OCI-LY1 (cell line): ENCODE data around the gene PTPRF.

Experiments used
- H2AFZ ChIP-seq: fragments of 200-600 bp; sonication (generic), shearing (Covaris generic); 2 replicates; pipeline ENCODE4 v1.6.0; 2014; ENCODE audit warnings: antibody characterized with exemption, mild to moderate bottlenecking, low read length
- H3F3A ChIP-seq: fragments of 200-600 bp; sonication (generic), shearing (Covaris generic); 2 replicates; pipeline ENCODE4 v1.6.0; 2014; ENCODE audit warnings: mild to moderate bottlenecking, antibody characterized with exemption, low read length, moderate library complexity; ENCODE audit not compliant: insufficient read depth
- H3K27ac ChIP-seq: fragments of 200-600 bp; sonication (generic); 2 replicates; pipeline ENCODE4 v1.5.1; 2014; ENCODE audit warnings: low read length, mixed run types, mild to moderate bottlenecking, low read depth; ENCODE audit not compliant: poor library complexity, severe bottlenecking
- H3K27me3 ChIP-seq: fragments of 200-600 bp; sonication (generic); 2 replicates; pipeline ENCODE4 v1.6.0; 2014; ENCODE audit warnings: antibody characterized with exemption, mild to moderate bottlenecking, low read length, moderate library complexity; ENCODE audit not compliant: insufficient read depth
- H3K36me3 ChIP-seq: fragments of 200-600 bp; sonication (generic); 2 replicates; pipeline ENCODE4 v1.6.1; 2014; ENCODE audit warnings: mild to moderate bottlenecking, antibody characterized with exemption, low read length, moderate library complexity, mixed read lengths; ENCODE audit not compliant: insufficient read depth
- H3K4me1 ChIP-seq: fragments of 200-600 bp; sonication (generic); 2 replicates; pipeline ENCODE4 v1.5.1; 2014; ENCODE audit warnings: mild to moderate bottlenecking, low read length, moderate library complexity; ENCODE audit not compliant: insufficient read depth, severe bottlenecking
- H3K4me2 ChIP-seq: fragments of 200-600 bp; sonication (generic), shearing (Covaris generic); 2 replicates; pipeline ENCODE4 v1.6.1; 2014; ENCODE audit warnings: low read length
- H3K4me3 ChIP-seq: fragments of 200-600 bp; sonication (generic); 2 replicates; pipeline ENCODE4 v1.5.1; 2014; ENCODE audit warnings: low read length, low read depth, mild to moderate bottlenecking, mixed read lengths; ENCODE audit not compliant: poor library complexity, severe bottlenecking
- H3K79me2 ChIP-seq: fragments of 200-600 bp; shearing (Covaris generic); 2 replicates; pipeline ENCODE4 v1.6.1; 2016; ENCODE audit warnings: mixed run types, low read length, mixed read lengths; ENCODE audit not compliant: insufficient read depth
- H3K9ac ChIP-seq: fragments of 200-600 bp; sonication (generic), shearing (Covaris generic); 2 replicates; pipeline ENCODE4 v1.6.1; 2014; ENCODE audit warnings: mild to moderate bottlenecking, low read length, mixed read lengths
- H3K9me2 ChIP-seq: fragments of 200-600 bp; sonication (generic), shearing (Covaris generic); 2 replicates; pipeline ENCODE4 v1.6.1; 2014; ENCODE audit warnings: low read depth, mild to moderate bottlenecking, low read length, mixed read lengths
- H3K9me3 ChIP-seq: fragments of 200-600 bp; shearing (Covaris generic); 2 replicates; pipeline ENCODE4 v1.6.1; 2014; ENCODE audit warnings: low read length, mixed read lengths
- H4K20me1 ChIP-seq: fragments of 200-600 bp; sonication (generic), shearing (Covaris generic); 2 replicates; pipeline ENCODE4 v1.6.0; 2016; ENCODE audit warnings: mild to moderate bottlenecking, low read length; ENCODE audit not compliant: insufficient read depth
- CTCF ChIP-seq: fragments of 200-600 bp; sonication (generic), shearing (Covaris generic); IDR thresholded peaks from 2 replicates; pipeline ENCODE4 v1.5.1; 2017; ENCODE audit warnings: mild to moderate bottlenecking, antibody characterized with exemption, low read length, moderate library complexity, mixed read lengths
- EZH2 ChIP-seq: fragments of 200-600 bp; sonication (generic), shearing (Covaris generic); IDR thresholded peaks from 2 replicates; pipeline ENCODE4 v1.8.0; 2017; ENCODE audit warnings: borderline replicate concordance, mixed run types, mild to moderate bottlenecking, antibody characterized with exemption, low read length, moderate library complexity, mixed read lengths

Gene PTPRF

GRCh38 chr1:43559714-43560113 is 29.0 kb downstream of the PTPRF start:
- no peak overlapping the region for H3K27ac ChIP-seq
- H3K4me1 ChIP-seq, result no peaks in the 10 kb centered on the region
- no peak overlapping the region for H3K4me3 ChIP-seq
- H3K79me2 ChIP-seq, result no peaks in the 10 kb centered on the region
- TF ChIP-seq CTCF, result no peak
- TF ChIP-seq EZH2, result no peak
- no peaks in the 10 kb centered on the region for H3K9me3 ChIP-seq
- H4K20me1 ChIP-seq, result no peaks in the 10 kb centered on the region
- H3K9ac ChIP-seq, result no peak overlapping the region
- H3K9me2 ChIP-seq, result no peaks in the 10 kb centered on the region
- no peaks in the 10 kb centered on the region for H3F3A ChIP-seq
- no peaks in the 10 kb centered on the region; the same call in 1 of the 2 replicates for H3K36me3 ChIP-seq
- H3K27me3 ChIP-seq, result 0 out of 2 replicates have a peak, but pooled peaks cover 5% of the 10 kb centered on the region
- no peak overlapping the region for H3K4me2 ChIP-seq
- H2AFZ ChIP-seq, result no peak overlapping the region

- Histone ChIP-seq H3K27ac (no peak overlapping the region), H3K9ac (no peak overlapping the region), H3K27me3 (peaks cover 9% of the 10 kb centered on the region), H3K79me2 (no peaks in the 10 kb centered on the region), H2AFZ (no peak overlapping the region), H3K9me2 (no peaks in the 10 kb centered on the region), H3K9me3 (no peaks in the 10 kb centered on the region), H3K4me3 (no peak overlapping the region), H4K20me1 (no peaks in the 10 kb centered on the region), H3K4me2 (no peak overlapping the region), H3K36me3 (no peaks in the 10 kb centered on the region; the same call in 1 of the 2 replicates), H3F3A (no peaks in the 10 kb centered on the region), H3K4me1 (peaks cover 3% of the 10 kb centered on the region)
- no peak for TF ChIP-seq CTCF
- TF ChIP-seq EZH2, result no peak
Observed at GRCh38 chr1:43560286-43560685, 29.6 kb downstream of the PTPRF start.

GRCh38 chr1:43563876-43564539 is 33.3 kb downstream of the PTPRF start:
- Histone ChIP-seq H3K9me2 (no peaks in the 10 kb centered on the region), H3K4me3 (no peak overlapping the region), H3F3A (no peaks in the 10 kb centered on the region), H3K4me1 (peaks cover 10% of the 10 kb centered on the region), H3K79me2 (no peaks in the 10 kb centered on the region), H3K4me2 (no peak overlapping the region), H3K9me3 (no peaks in the 10 kb centered on the region), H2AFZ (no peak overlapping the region), H3K9ac (no peak overlapping the region), H4K20me1 (no peaks in the 10 kb centered on the region), H3K27me3 (peaks cover 10% of the 10 kb centered on the region), H3K27ac (no peak overlapping the region), H3K36me3 (no peaks in the 10 kb centered on the region)
- TF ChIP-seq CTCF, result no peak
- TF ChIP-seq EZH2, result no peak
